SKM-1 (cell line): ENCODE measurements around the gene FAM3B.

Source experiments
- DNase-seq: peaks from one replicate; lab custom pipeline; 2025; ENCODE audit not compliant: unreplicated experiment; lab: John Stamatoyannopoulos, UW

Gene FAM3B

DNA sequence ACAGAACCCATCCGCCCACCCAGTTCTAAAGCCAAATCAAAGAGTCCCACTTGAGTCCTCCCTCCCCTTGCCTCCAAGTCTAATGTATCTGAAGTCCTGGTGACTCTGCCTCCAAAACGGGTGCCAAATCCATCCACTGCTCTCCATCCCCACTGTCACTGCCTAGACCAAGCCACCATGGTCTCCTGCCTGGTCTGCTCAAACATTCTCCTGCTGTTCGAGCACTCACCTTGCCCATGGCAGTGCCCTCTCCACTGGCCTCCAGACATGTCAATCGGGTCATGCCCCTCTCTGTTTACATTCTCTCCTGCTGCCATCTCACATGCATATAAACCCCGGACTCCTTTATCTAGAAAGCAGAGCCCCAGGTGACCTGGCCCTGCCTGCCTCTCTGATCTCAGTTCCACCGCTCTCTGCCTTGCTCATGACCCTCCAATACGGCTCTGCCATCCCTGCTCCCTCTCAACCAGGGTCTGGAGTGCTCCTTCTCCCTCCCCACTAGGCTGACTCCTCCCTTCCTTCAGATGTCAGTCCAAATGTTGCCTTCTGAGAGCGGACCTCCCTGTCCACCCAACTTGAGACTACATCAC lies 77.4 kb downstream of the FAM3B start:
- no peak for DNase-seq

DNA sequence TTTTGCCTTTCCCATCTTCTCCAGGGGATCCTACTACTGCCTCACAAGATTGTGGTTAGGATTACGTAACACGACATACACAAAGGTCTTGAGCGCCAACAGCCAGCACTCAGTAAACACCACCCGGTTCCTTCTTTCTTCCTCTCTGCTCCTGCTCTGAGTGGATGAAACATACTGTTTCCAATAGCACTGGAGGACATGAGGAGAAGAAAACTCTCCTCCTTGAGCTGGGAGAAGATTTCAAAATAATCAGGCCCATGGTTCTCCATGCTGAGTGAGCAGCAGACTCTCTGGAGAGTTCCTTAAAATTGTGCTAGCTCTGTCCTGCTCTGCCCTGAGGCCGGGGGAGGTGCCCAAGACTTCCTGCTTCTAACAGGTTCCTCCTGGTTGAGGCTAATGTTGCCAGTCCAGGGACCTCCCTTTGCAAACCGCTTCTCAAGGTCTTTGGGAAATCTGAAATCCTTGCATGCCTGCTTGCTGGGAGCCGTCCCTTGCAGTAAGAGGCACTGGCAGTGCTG lies 80.0 kb downstream of the FAM3B start:
- peak; percentile 90 for DNase-seq

DNA sequence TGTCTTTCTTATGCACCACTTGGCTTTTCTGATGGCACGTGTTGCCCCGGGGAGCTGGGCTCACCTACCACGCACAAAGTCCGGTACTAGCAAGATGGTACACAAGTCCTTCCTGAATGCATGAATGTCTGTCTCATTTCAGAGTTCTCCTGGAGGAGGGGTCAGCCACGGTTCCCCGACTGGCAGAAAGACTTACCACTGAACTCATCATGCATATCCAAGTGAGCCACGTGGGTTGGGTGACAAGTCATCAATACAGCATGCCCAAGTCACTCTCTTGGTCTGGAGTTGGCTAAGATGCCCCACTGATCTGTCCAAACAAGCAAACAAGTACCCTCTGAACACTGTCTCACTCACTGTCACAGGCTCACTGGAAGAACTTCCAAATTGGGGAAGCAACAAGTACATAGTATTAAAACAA lies 80.9 kb downstream of the FAM3B start:
- DNase-seq = no peak

DNA sequence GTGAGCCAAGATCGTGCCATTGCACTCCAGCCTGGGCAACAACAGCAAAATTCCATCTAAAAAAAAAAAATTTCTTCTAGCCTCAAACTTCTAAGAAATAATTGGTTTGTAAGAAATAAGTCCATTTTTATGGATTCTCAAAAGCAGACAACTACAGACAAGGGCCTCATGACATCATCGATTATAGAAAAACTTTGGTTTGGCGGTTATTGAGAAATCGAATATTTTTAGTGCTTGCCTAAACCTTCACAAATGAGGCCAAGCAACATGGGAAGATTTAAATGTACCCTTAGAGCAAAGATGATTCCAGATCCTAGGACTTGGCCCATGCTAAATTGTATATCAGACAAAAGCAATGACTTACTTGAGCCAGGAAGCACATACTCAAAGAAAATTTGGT lies 81.7 kb downstream of the FAM3B start:
- no peak for DNase-seq

DNA sequence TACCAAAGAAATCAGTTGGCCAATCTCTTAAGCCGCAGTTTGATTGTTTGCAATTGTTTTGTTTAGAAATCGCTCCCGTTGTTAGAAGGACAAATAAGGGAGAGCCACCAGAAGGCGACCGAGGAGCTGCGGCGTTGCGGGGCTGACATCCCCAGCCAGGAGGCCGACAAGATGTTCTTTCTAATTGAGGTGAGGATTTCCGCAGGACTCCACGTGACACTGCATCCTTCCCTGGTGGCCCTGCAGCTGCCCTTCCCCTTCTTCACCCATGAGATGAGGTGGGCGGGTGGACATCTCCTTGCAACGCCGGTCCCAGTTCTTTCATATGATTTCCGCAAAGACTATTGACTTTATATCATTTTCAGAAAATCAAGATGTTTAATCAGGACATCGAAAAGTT lies 82.2 kb downstream of the FAM3B start:
- no peak for DNase-seq

DNA sequence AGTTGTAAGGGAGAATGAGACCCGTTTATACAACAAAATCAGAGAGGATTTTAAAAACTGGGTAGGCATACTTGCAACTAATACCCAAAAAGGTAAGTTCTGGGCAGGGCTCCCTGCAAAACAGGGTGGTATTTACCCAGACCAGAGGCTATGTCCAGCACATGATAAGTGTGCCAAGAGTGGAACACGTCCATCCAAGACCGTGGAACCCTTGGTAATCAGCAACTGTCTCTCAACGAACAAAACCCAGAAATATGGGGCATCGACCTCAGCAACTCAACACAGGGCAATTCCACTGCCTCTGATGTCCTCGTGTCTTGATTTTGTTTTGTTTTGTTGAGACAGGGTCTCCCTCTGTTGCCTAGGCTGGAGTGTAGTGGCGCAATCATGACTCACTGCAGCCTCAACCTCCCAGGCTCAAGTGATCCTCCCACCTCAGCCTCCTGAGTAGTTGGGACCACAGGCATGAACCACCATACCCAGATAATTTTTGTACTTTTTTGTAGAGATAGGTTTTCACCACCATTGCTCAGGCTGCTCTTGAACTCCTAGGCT lies 82.7 kb downstream of the FAM3B start:
- DNase-seq = no peak

DNA sequence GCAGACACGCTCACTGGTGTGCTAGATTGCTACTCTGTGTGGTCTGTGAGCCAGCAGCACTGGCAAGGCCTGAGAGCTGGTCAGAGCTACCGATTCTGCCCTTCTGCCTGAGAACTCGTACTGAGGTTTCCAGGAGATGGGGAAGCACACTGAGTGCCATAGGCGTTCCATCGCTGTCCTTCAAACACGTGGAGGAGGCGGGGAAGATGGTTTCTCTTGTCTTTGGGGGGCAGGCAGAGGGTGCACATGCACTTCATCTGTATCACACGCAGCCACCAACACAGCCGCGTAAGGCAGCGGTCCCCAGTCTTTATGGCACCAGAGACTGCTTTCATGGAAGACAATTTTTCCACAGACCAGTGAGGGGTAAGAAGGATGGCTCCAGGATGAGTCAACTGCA lies 85.6 kb downstream of the FAM3B start:
- DNase-seq = no peak

DNA sequence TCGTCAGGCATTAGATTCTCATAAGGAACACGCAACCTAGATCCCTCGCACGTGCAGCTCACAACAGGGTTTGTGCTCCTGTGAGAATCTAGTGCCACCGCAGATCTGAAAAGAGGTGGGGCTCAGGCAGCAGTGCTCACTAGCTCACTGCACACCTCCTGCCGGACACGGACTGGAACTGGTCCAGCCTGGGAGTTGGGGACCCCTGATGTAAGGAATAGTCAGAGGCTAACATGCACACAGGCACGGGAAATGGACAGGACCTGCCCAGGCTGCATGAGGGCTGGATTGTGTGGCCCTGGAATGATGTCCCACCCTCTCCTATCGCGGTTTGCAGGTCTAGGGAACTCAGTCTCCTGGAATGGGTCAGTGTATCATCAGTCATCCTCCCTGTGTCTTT lies 86.2 kb downstream of the FAM3B start:
- DNase-seq = no peak

DNA sequence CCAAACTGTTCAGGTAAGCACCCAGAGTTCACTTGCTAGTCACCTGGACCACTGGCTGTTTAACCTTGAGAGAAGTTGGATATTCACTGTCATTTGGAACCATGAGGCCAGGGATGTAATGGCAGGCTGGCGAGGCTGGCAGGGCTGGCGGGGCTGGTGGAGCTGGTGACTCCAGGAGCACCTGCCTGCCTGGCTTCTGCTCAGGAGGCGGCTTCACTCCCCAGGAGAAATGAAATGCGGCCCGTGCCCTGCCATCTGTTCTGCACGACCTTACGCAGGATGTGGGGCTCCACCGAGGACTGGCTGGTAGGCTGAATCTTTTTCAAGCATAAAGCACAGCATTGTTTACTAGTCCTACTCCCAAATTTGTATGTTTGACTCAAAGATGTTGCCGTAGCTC lies 86.7 kb downstream of the FAM3B start:
- no peak for DNase-seq

DNA sequence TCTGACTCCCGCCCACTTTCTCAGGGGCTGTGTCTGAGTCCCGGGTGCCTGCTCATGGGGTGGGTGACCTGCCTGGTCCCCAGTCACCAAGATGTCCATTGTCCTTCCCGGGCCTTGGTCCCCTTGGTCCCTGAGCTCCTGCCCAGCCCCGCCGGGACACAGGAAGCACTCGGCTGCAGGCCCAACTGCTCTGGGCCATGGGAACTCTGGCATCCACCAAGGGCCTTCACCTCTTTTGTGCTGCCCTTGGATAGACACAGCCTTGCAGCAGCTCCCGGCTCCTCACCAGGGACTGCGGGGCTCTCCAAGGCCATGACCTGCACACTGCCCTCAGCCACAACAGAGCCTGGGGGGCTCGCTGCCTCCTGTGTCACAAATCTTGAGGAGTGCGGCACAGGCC lies 87.4 kb downstream of the FAM3B start:
- no peak for DNase-seq

DNA sequence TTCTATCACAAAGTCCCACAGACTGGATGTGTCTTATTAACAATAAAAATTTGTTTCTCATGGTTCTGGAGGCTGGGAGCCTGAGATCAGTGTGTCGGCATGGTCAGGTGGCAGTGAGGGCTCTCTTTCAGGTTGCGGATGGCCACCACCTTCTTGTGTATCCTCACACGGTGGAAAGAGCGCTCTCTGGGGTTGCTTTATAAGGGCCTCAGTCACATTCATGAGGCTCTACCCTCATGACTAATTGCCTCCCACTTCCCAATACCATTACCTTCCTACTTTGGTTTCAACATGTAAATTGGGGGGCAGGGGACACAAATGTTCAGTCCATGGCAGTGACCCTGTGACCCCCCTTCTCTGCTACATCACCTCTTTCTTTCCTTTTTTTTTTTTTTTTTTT lies 88.7 kb downstream of the FAM3B start:
- no peak for DNase-seq

DNA sequence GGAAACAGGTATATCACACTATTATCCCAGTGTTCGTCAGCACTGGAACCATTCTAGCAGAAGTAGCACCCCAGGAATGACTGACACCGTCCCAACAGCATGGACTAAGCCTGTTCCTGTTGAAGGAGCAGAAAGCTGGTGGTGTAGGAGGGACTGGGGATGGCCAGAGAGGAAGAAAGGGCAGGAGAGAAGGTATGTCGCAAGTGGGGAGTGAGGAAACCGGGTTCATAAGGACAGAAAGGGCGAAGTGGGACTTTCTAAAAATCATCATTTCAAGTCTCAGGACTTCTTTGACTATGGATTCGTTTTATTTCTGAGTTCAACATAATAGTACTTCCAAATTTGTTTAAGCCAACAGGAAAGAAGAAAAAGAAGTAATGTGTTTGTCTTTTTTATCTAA lies 89.7 kb downstream of the FAM3B start:
- peak; percentile 73 for DNase-seq
